GM23338 (cell line): Measurements from ENCODE around the gene AGRP. TPM values are rescaled to one million over a fixed set of nuclear protein-coding genes. Genes with fewer than 3 reads are reported as not detected.

Experiments used
- ATAC-seq: fragments of 200-7000 bp; cut with Tn5 transposase; 3 replicates; pipeline ENCODE4 v1.9.1; 2020
- DNase-seq: peaks from one replicate; pipeline ENCODE4 v3.0.0-alpha.2; 2015; ENCODE audit warnings: low spot score
- H2AFZ ChIP-seq: fragments of 200-600 bp; sonication (generic); 2 replicates; pipeline ENCODE4 v1.8.0; 2016; ENCODE audit warnings: antibody characterized with exemption, mild to moderate bottlenecking, moderate library complexity
- H3F3A ChIP-seq: fragments of 200-600 bp; sonication (generic); replicated peaks from 2 replicates; pipeline ENCODE4 v1.8.0; 2017; ENCODE audit warnings: antibody characterized with exemption, mixed run types, low read depth
- H3K27ac ChIP-seq: fragments of 200-600 bp; sonication (generic); 2 replicates; pipeline ENCODE4 v1.6.1; 2016; ENCODE audit warnings: low read depth
- H3K27me3 ChIP-seq: fragments of 200-600 bp; sonication (generic); 2 replicates; pipeline ENCODE4 v1.8.0; 2016; ENCODE audit warnings: mild to moderate bottlenecking, mixed run types, moderate library complexity; ENCODE audit not compliant: insufficient read depth
- H3K36me3 ChIP-seq: fragments of 200-600 bp; sonication (generic); 2 replicates; pipeline ENCODE4 v1.8.0; 2016; ENCODE audit warnings: mild to moderate bottlenecking; ENCODE audit not compliant: insufficient read depth
- H3K4me1 ChIP-seq: fragments of 200-600 bp; sonication (generic); 2 replicates; pipeline ENCODE4 v1.8.0; 2016; ENCODE audit warnings: mild to moderate bottlenecking, moderate library complexity; ENCODE audit not compliant: insufficient read depth
- H3K4me2 ChIP-seq: fragments of 200-600 bp; sonication (generic); 2 replicates; pipeline ENCODE4 v1.7.1; 2017; ENCODE audit warnings: mixed run types
- H3K4me3 ChIP-seq: fragments of 200-600 bp; sonication (generic); 2 replicates; pipeline ENCODE4 v1.6.1; 2016; ENCODE audit warnings: mixed run types
- H3K79me2 ChIP-seq: fragments of 200-600 bp; sonication (generic); replicated peaks from 2 replicates; pipeline ENCODE4 v1.8.0; 2017; ENCODE audit warnings: mild to moderate bottlenecking; ENCODE audit not compliant: insufficient read depth
- H3K9me2 ChIP-seq: fragments of 200-600 bp; sonication (generic); 2 replicates; pipeline ENCODE4 v1.8.0; 2017; ENCODE audit not compliant: insufficient read depth
- H4K20me1 ChIP-seq: fragments of 200-600 bp; sonication (generic); replicated peaks from 2 replicates; pipeline ENCODE4 v1.8.0; 2017; ENCODE audit warnings: mild to moderate bottlenecking; ENCODE audit not compliant: insufficient read depth
- H3K27ac Mint-ChIP-seq: 2 replicates; pipeline ENCODE4 v1.8.0; 2020; ENCODE audit warnings: inconsistent platforms, mild to moderate bottlenecking, moderate library complexity, mixed read lengths
- H3K27me3 Mint-ChIP-seq: 3 replicates; pipeline ENCODE4 v1.8.0; 2022; ENCODE audit warnings: low read depth, mild to moderate bottlenecking, moderate library complexity, mixed read lengths, inconsistent platforms; ENCODE audit not compliant: insufficient read depth, poor library complexity
- H3K36me3 Mint-ChIP-seq: 3 replicates; pipeline ENCODE4 v1.8.0; 2021; ENCODE audit warnings: low read depth, mild to moderate bottlenecking, inconsistent platforms, moderate library complexity, mixed read lengths
- H3K4me1 Mint-ChIP-seq: 3 replicates; pipeline ENCODE4 v1.8.0; 2020; ENCODE audit warnings: mild to moderate bottlenecking, inconsistent platforms, mixed read lengths
- H3K4me3 Mint-ChIP-seq: 3 replicates; pipeline ENCODE4 v1.8.0; 2021; ENCODE audit warnings: moderate library complexity, mild to moderate bottlenecking, inconsistent platforms, mixed read lengths
- H3K9me3 Mint-ChIP-seq: 3 replicates; pipeline ENCODE4 v1.8.0; 2020; ENCODE audit warnings: moderate library complexity, mild to moderate bottlenecking, inconsistent platforms, mixed read lengths
- CREB1 ChIP-seq: fragments of 250-450 bp; sonication (Bioruptor Pico); IDR thresholded peaks from 2 replicates; pipeline ENCODE4 v1.5.0; 2020; ENCODE audit warnings: low read depth, mild to moderate bottlenecking, moderate library complexity
- CTCF ChIP-seq, 2 experiments: fragments of 200-600 bp in 1 of 2; sonication (generic) in 1 of 2; conservative IDR thresholded peaks; 2 replicates each; pipeline versions ENCODE4 v1.5.1 to v1.6.1; 2016 to 2017; ENCODE audit warnings: antibody characterized with exemption in 2 of 2, low read depth in 2 of 2, mild to moderate bottlenecking in 2 of 2, moderate library complexity in 1 of 2
- ETS1 ChIP-seq: IDR thresholded peaks from 2 replicates; pipeline ENCODE4 v1.6.1; 2016; ENCODE audit warnings: antibody characterized with exemption
- EZH2 ChIP-seq: fragments of 200-600 bp; sonication (generic); IDR thresholded peaks from one replicate; pipeline ENCODE4 v1.8.0; 2017; ENCODE audit warnings: antibody characterized with exemption, mild to moderate bottlenecking, low read depth; ENCODE audit not compliant: unreplicated experiment
- EZH2phosphoT487 ChIP-seq: fragments of 200-600 bp; sonication (generic); IDR thresholded peaks from one replicate; pipeline ENCODE4 v1.8.1; 2018; ENCODE audit warnings: antibody characterized with exemption; ENCODE audit not compliant: unreplicated experiment
- JUNB ChIP-seq: IDR thresholded peaks from one replicate; pipeline ENCODE4 v1.6.1; 2016; ENCODE audit warnings: antibody characterized with exemption; ENCODE audit not compliant: unreplicated experiment
- NANOG ChIP-seq: IDR thresholded peaks from 2 replicates; pipeline ENCODE4 v1.6.1; 2016; ENCODE audit warnings: antibody characterized with exemption, borderline replicate concordance
- POLR2AphosphoS5 ChIP-seq: IDR thresholded peaks from 2 replicates; pipeline ENCODE4 v1.6.1; 2016; ENCODE audit warnings: antibody characterized with exemption, low read depth
- REST ChIP-seq: IDR thresholded peaks from one replicate; pipeline ENCODE4 v1.6.1; 2018; ENCODE audit warnings: antibody characterized with exemption; ENCODE audit not compliant: unreplicated experiment
- STAT1 ChIP-seq: IDR thresholded peaks from one replicate; pipeline ENCODE4 v1.6.1; 2016; ENCODE audit warnings: antibody characterized with exemption; ENCODE audit not compliant: unreplicated experiment
- ZNF114 ChIP-seq: fragments of 250-450 bp; sonication (Bioruptor Pico); IDR thresholded peaks from 2 replicates; pipeline ENCODE4 v1.5.0; 2020; ENCODE audit warnings: mild to moderate bottlenecking, moderate library complexity
- ZNF331 ChIP-seq: fragments of 250-450 bp; sonication (Bioruptor Pico); IDR thresholded peaks from 2 replicates; pipeline ENCODE4 v1.5.0; 2020; ENCODE audit warnings: low read depth, mild to moderate bottlenecking, moderate library complexity
- ZNF462 ChIP-seq: fragments of 250-450 bp; sonication (Bioruptor Pico); IDR thresholded peaks from 2 replicates; pipeline ENCODE4 v1.5.0; 2020; ENCODE audit warnings: mild to moderate bottlenecking, moderate library complexity
- polyA plus RNA-seq: library from polyadenylated mRNA; unstranded; fragments of >200 nt; fragmentation: Nextera tagmentation; extraction: Ambion mirVana; gene quantifications from 2 replicates; pipeline ENCODE4 v1.2.1, GENCODE V29; 2016
- total RNA-seq: library from RNA; depleted of rRNA; stranded (reverse); fragments of >200 nt; shearing (Covaris generic); gene quantifications from 2 replicates; pipeline ENCODE4 v1.2.3, GENCODE V29; 2014

Gene AGRP
- total and polyA plus RNA-seq, 2 experiments from 2014 or later = not detected

- H3K9me2 ChIP-seq = no peaks in the 10 kb centered on the region
- H3K36me3 ChIP-seq = no peaks in the 10 kb centered on the region
- Mint-ChIP-seq H3K4me1 (peaks cover 3% of the 10 kb centered on the region; the same call in 1 of the 3 replicates), H3K36me3 (no peaks in the 10 kb centered on the region), H3K9me3 (no peaks in the 10 kb centered on the region; the same call in 2 of the 3 replicates), H3K4me3 (no peak overlapping the region), H3K27ac (no peak overlapping the region), H3K27me3 (peaks cover 1% of the 10 kb centered on the region)
- no peaks in the 10 kb centered on the region for H3K4me1 ChIP-seq
- DNase-seq (no peak), ATAC-seq (no peak)
- 0 out of 2 replicates have a peak, but pooled peaks cover 2% of the 10 kb centered on the region for H3F3A ChIP-seq
- peaks cover 13% of the 10 kb centered on the region for H3K79me2 ChIP-seq
- H3K4me3 ChIP-seq = no peak overlapping the region
- no peak for TF ChIP-seq POLR2AphosphoS5
- TF ChIP-seq EZH2 = no peak
- no peak for TF ChIP-seq ZNF462
- TF ChIP-seq NANOG = no peak
- TF ChIP-seq STAT1 = no peak
- no peak for TF ChIP-seq CREB1 (CRISPR knock-in tag)
- no peak for TF ChIP-seq JUNB
- TF ChIP-seq EZH2phosphoT487 = no peak
- no peak for TF ChIP-seq REST
- no peak for TF ChIP-seq ETS1
- TF ChIP-seq ZNF114 (CRISPR knock-in tag) = no peak
- TF ChIP-seq CTCF (conservative IDR thresholded peaks at IDR 0.05; ENCODE audit: low read depth in 2 of 2) = no peak
- no peak for TF ChIP-seq ZNF331 (CRISPR knock-in tag)
- H3K27me3 ChIP-seq = no peaks in the 10 kb centered on the region
- no peak overlapping the region for H3K27ac ChIP-seq
- H4K20me1 ChIP-seq = peaks cover 10% of the 10 kb centered on the region; the same call in 1 of the 2 replicates
- no peak overlapping the region for H2AFZ ChIP-seq
- H3K4me2 ChIP-seq = no peak overlapping the region
Observed at GRCh38 chr16:67470359-67470758, 13.0 kb downstream of the AGRP start.
